SW480 (cell line): ENCODE results near the gene CARD9.
"Not testable (repeated sequence)": the region's sequence is repeated elsewhere in the genome, so short reads cannot be mapped to it uniquely, and the experiment has no call there.

Experiments used
- DNase-seq: peaks from one replicate; pipeline ENCODE4 v3.0.0-alpha.2; 2016; ENCODE audit warnings: low spot score

Gene CARD9

GRCh38 chr9:136373300-136374182 lies at the start of gene CARD9:
Gene CARD9, minus strand, starts transcription at chr9:136373669. Its CDS starts 1,591 bp downstream, at chr9:136372078.
- DNase-seq: no peak

GRCh38 chr9:136422876-136423275 lies 49.4 kb upstream of the CARD9 start:
- no peak for DNase-seq

- DNase-seq: no peak
These were observed 48.3 kb upstream of the CARD9 start for GRCh38 chr9:136421791-136422190.

- no peak for DNase-seq
These were observed 45.6 kb upstream of the CARD9 start for GRCh38 chr9:136419092-136419420.

- DNase-seq: no peak
These were observed 45.0 kb upstream of the CARD9 start for GRCh38 chr9:136418182-136419091.

GRCh38 chr9:136416914-136417313 lies 43.4 kb upstream of the CARD9 start:
- no peak for DNase-seq

GRCh38 chr9:136416427-136416826 lies 43.0 kb upstream of the CARD9 start:
- DNase-seq: no peak

GRCh38 chr9:136412962-136413361 lies 39.5 kb upstream of the CARD9 start:
- no peak for DNase-seq

GRCh38 chr9:136411378-136411777 lies 37.9 kb upstream of the CARD9 start:
- DNase-seq: no peak

GRCh38 chr9:136410500-136411287 lies 37.2 kb upstream of the CARD9 start, which contains the start of the genes ENTR1 and PMPCA:
Gene ENTR1, minus strand, starts transcription at chr9:136410614. Its CDS starts 217 bp downstream, at chr9:136410397.
Gene PMPCA, plus strand, starts transcription at chr9:136410658. Its CDS starts 11 bp downstream, at chr9:136410669.
- DNase-seq: peak; percentile 86

- DNase-seq: no peak
These were observed 36.3 kb upstream of the CARD9 start for GRCh38 chr9:136409557-136410455.

- no peak for DNase-seq
These were observed 34.4 kb upstream of the CARD9 start for GRCh38 chr9:136407911-136408310.

GRCh38 chr9:136407061-136407460 lies 33.6 kb upstream of the CARD9 start:
- not testable (repeated sequence) for DNase-seq

GRCh38 chr9:136405904-136406303 lies 32.4 kb upstream of the CARD9 start:
- DNase-seq: not testable (repeated sequence)

- DNase-seq: no peak
These were observed 32.0 kb upstream of the CARD9 start for GRCh38 chr9:136405481-136405880.

GRCh38 chr9:136404801-136405136 lies 31.3 kb upstream of the CARD9 start:
- DNase-seq: no peak

- DNase-seq: no peak
These were observed 30.7 kb upstream of the CARD9 start for GRCh38 chr9:136403915-136404800.

- DNase-seq: no peak
These were observed 30.1 kb upstream of the CARD9 start for GRCh38 chr9:136403538-136403914.

- no peak for DNase-seq
These were observed 28.6 kb upstream of the CARD9 start for GRCh38 chr9:136402067-136402466.
